IMR-90 (cell line): ENCODE measurements around the gene FBXO17. TPM values are rescaled to one million over a fixed set of nuclear protein-coding genes. Genes with fewer than 3 reads are reported as not detected.

Source experiments
- ATAC-seq: fragments of 200-7000 bp; cut with Tn5 transposase; 2 replicates; pipeline ENCODE4 v1.9.1; 2020; ENCODE audit warnings: low read depth, mild to moderate bottlenecking, moderate library complexity
- BruUV-seq: library from RNA; stranded (reverse); fragments of 400-500 nt; replicated peaks from 2 replicates; lab custom pipeline; 2021; lab: Mats Ljungman, UMichigan
- CTCF ChIA-PET: fragments of 300-600 bp; formaldehyde crosslinking; extraction: SDS; loops from one replicate; lab custom pipeline; 2021; ENCODE audit warnings: antibody characterized with exemption; lab: Yijun Ruan, JAX
- POLR2A ChIA-PET: fragments of 300-600 bp; sonication (Branson Sonifier 250); formaldehyde crosslinking; loops from one replicate; lab custom pipeline; 2022; ENCODE audit warnings: antibody characterized with exemption; ENCODE audit not compliant: unreplicated experiment; lab: Charles Lee
- DNase-seq: peaks from one replicate; pipeline ENCODE4 v3.0.0; 2013
- H2AFZ ChIP-seq: replicated peaks from 2 replicates; pipeline ENCODE3; 2013; ENCODE audit warnings: low read length, mild to moderate bottlenecking; ENCODE audit not compliant: poor library complexity
- H2AK5ac ChIP-seq: 2 replicates; pipeline ENCODE4 v1.6.1; 2013; ENCODE audit warnings: low read depth, low read length, inconsistent platforms
- H2AK9ac ChIP-seq: replicated peaks from 2 replicates; pipeline ENCODE3; 2013; ENCODE audit warnings: mild to moderate bottlenecking, low read depth, low read length, moderate library complexity; ENCODE audit not compliant: poor library complexity
- H2BK120ac ChIP-seq: 2 replicates; pipeline ENCODE4 v1.6.1; 2013; ENCODE audit warnings: low read depth, low read length, inconsistent platforms
- H2BK15ac ChIP-seq: 3 replicates; pipeline ENCODE4 v1.6.1; 2013; ENCODE audit warnings: low read depth, low read length, inconsistent platforms
- H2BK20ac ChIP-seq: 2 replicates; pipeline ENCODE4 v1.6.1; 2013; ENCODE audit warnings: low read depth, mild to moderate bottlenecking, inconsistent platforms, low read length, moderate library complexity
- H2BK5ac ChIP-seq: 2 replicates; pipeline ENCODE4 v1.6.1; 2013; ENCODE audit warnings: mild to moderate bottlenecking, low read depth, low read length, inconsistent platforms; ENCODE audit not compliant: poor library complexity, severe bottlenecking
- H3K14ac ChIP-seq: replicated peaks from 2 replicates; pipeline ENCODE4 v1.6.1; 2013; ENCODE audit warnings: low read depth, low read length, inconsistent platforms
- H3K18ac ChIP-seq: 2 replicates; pipeline ENCODE4 v1.6.1; 2013; ENCODE audit warnings: low read depth, low read length, control low read depth
- H3K23ac ChIP-seq: 2 replicates; pipeline ENCODE4 v1.6.1; 2013; ENCODE audit warnings: low read depth, low read length, inconsistent platforms
- H3K27ac ChIP-seq: 2 replicates; pipeline ENCODE4 v1.5.1; 2013; ENCODE audit warnings: mild to moderate bottlenecking, control low read depth, low read length; ENCODE audit not compliant: insufficient read depth
- H3K27me3 ChIP-seq: 2 replicates; pipeline ENCODE4 v1.6.1; 2013; ENCODE audit warnings: low read length; ENCODE audit not compliant: control insufficient read depth, insufficient read depth
- H3K36me3 ChIP-seq: 2 replicates; pipeline ENCODE4 v1.6.1; 2013; ENCODE audit warnings: low read length, mixed read lengths; ENCODE audit not compliant: control insufficient read depth, insufficient read depth
- H3K4ac ChIP-seq: 2 replicates; pipeline ENCODE4 v1.6.1; 2013; ENCODE audit warnings: low read depth, low read length, inconsistent platforms
- H3K4me1 ChIP-seq: 2 replicates; pipeline ENCODE4 v1.6.1; 2013; ENCODE audit warnings: low read length, mixed read lengths; ENCODE audit not compliant: control insufficient read depth, insufficient read depth
- H3K4me2 ChIP-seq: 2 replicates; pipeline ENCODE4 v1.6.1; 2013; ENCODE audit warnings: low read depth, mild to moderate bottlenecking, control low read depth, low read length, moderate library complexity
- H3K4me3 ChIP-seq: 2 replicates; pipeline ENCODE4 v1.5.1; 2013; ENCODE audit warnings: low read depth, mild to moderate bottlenecking, control low read depth, low read length, moderate library complexity; ENCODE audit not compliant: insufficient read depth
- H3K56ac ChIP-seq: 2 replicates; pipeline ENCODE4 v1.6.1; 2013; ENCODE audit warnings: low read length, inconsistent platforms; ENCODE audit not compliant: insufficient read depth; ENCODE audit errors: extremely low read depth
- H3K79me1 ChIP-seq, 2 experiments: 2 replicates each; pipeline ENCODE4 v1.6.1; 2013; ENCODE audit warnings: low read length in 2 of 2, inconsistent platforms in 1 of 2, low read depth in 1 of 2
- H3K9ac ChIP-seq: 2 replicates; pipeline ENCODE4 v1.6.1; 2013; ENCODE audit warnings: low read depth, low read length, control low read depth
- H3K9me1 ChIP-seq: 2 replicates; pipeline ENCODE4 v1.6.1; 2013; ENCODE audit warnings: low read length, inconsistent platforms; ENCODE audit not compliant: insufficient read depth
- H3K9me3 ChIP-seq: 2 replicates; pipeline ENCODE4 v1.6.1; 2013; ENCODE audit warnings: low read length; ENCODE audit not compliant: control insufficient read depth, insufficient read depth
- H4K20me1 ChIP-seq: 2 replicates; pipeline ENCODE4 v1.6.1; 2013; ENCODE audit warnings: low read length, inconsistent platforms; ENCODE audit not compliant: insufficient read depth
- H4K5ac ChIP-seq: 2 replicates; pipeline ENCODE4 v1.6.1; 2013; ENCODE audit warnings: mild to moderate bottlenecking, low read depth, low read length, control low read depth
- H4K8ac ChIP-seq, 2 experiments: 2 replicates each; pipeline ENCODE4 v1.6.1; 2013; ENCODE audit warnings: low read depth in 2 of 2, low read length in 2 of 2, control low read depth in 1 of 2, inconsistent platforms in 1 of 2
- H4K91ac ChIP-seq: 2 replicates; pipeline ENCODE4 v1.6.1; 2013; ENCODE audit warnings: low read depth, low read length, inconsistent platforms; ENCODE audit not compliant: insufficient read depth
- CHD1 ChIP-seq: IDR thresholded peaks from 2 replicates; pipeline ENCODE4 v1.6.1; 2012; ENCODE audit warnings: low read depth, low read length, improper control_type of control experiment
- ELK1 ChIP-seq: fragments of 150-350 bp; IDR thresholded peaks from 2 replicates; pipeline ENCODE4 v1.6.1; 2016; ENCODE audit warnings: low read depth, mild to moderate bottlenecking, low read length, moderate library complexity, borderline replicate concordance
- MAFK ChIP-seq: IDR thresholded peaks from 2 replicates; pipeline ENCODE4 v1.6.1; 2012; ENCODE audit warnings: low read depth, low read length, improper control_type of control experiment
- MAZ ChIP-seq: IDR thresholded peaks from 2 replicates; pipeline ENCODE4 v1.6.1; 2012; ENCODE audit warnings: low read depth, mild to moderate bottlenecking, low read length, improper control_type of control experiment, moderate library complexity, borderline replicate concordance
- MXI1 ChIP-seq: IDR thresholded peaks from 2 replicates; pipeline ENCODE4 v1.6.1; 2012; ENCODE audit warnings: low read depth, mild to moderate bottlenecking, low read length, moderate library complexity, borderline replicate concordance
- POLR2A ChIP-seq: IDR thresholded peaks from 2 replicates; pipeline ENCODE4 v1.6.1; 2012; ENCODE audit warnings: mild to moderate bottlenecking, low read depth, low read length
- RCOR1 ChIP-seq: IDR thresholded peaks from 2 replicates; pipeline ENCODE4 v1.6.1; 2012; ENCODE audit warnings: mild to moderate bottlenecking, low read length, improper control_type of control experiment; ENCODE audit not compliant: insufficient replicate concordance
- RFX5 ChIP-seq: IDR thresholded peaks from 2 replicates; pipeline ENCODE4 v1.8.0; 2012; ENCODE audit warnings: low read depth, mild to moderate bottlenecking, low read length, moderate library complexity
- SMC3 ChIP-seq: fragments of 150-350 bp; IDR thresholded peaks from 2 replicates; pipeline ENCODE4 v1.6.1; 2016; ENCODE audit warnings: low read depth, mild to moderate bottlenecking, antibody characterized with exemption, low read length, moderate library complexity
- USF2 ChIP-seq: fragments of 150-350 bp; IDR thresholded peaks from 2 replicates; pipeline ENCODE4 v1.6.1; 2017; ENCODE audit warnings: mild to moderate bottlenecking, antibody characterized with exemption, low read length, low read depth
- WGBS, 2 experiments: methylation state at CpG; one replicate each; pipeline versions ENCODE4 v1.1.5 to v1.1.7; 2013; ENCODE audit warnings: missing lambda C conversion rate in 2 of 2; ENCODE audit not compliant: insufficient read length in 1 of 2; ENCODE audit errors: extremely low coverage in 2 of 2; 5-methylcytosine and 5-hydroxymethylcytosine counted together
- dilution Hi-C: fragments of 300-500 bp; cut with HindIII; formaldehyde crosslinking; loops from one replicate; pipeline ENCODE4 v1.14.3; 2018; ENCODE audit warnings: low sequenced_read_pairs; ENCODE audit not compliant: unreplicated experiment
- in situ Hi-C: fragments of 300-500 bp; cut with MboI; formaldehyde crosslinking; loops from 3 replicates; pipeline ENCODE4 v1.14.3; 2019; ENCODE audit warnings: low sequenced_read_pairs, inconsistent platforms, mixed read lengths
- intact Hi-C: fragments of 100-400 bp; cut with micrococcal nuclease; formaldehyde crosslinking; loops from 2 replicates; pipeline ENCODE4 v1.10.0; 2022
- polyA plus RNA-seq, 3 experiments: library from polyadenylated mRNA; depleted of rRNA; stranded (reverse); fragments of >200 nt; gene quantifications; 2 replicates each; pipeline ENCODE4 v1.2.3, GENCODE V29; 2012; ENCODE audit warnings: low replicate concordance in 1 of 3
- total RNA-seq: library from RNA; depleted of rRNA; stranded (reverse); fragments of >200 nt; gene quantifications from 2 replicates; pipeline ENCODE4 v1.2.3, GENCODE V29; 2012

The FBXO17 gene
- total and polyA plus RNA-seq, 2 of the 4 experiments (the other 2 are of a cell fraction) = 10.8 to 20.7 TPM

- Histone ChIP-seq H4K5ac (no peak overlapping the region), H3K79me1 (no peaks in the 10 kb centered on the region), H4K91ac (no peak overlapping the region), H3K23ac (no peak overlapping the region), H2BK5ac (no peak overlapping the region), H3K9me1 (no peaks in the 10 kb centered on the region), H3K4me3 (no peak overlapping the region), H2AK9ac (no peak overlapping the region), H3K56ac (no peak overlapping the region), H3K14ac (no peak overlapping the region), H3K4me1 (no peaks in the 10 kb centered on the region), H3K4me2 (no peak overlapping the region), H4K20me1 (no peaks in the 10 kb centered on the region), H3K27ac (no peak overlapping the region), H3K9me3 (no peaks in the 10 kb centered on the region), H3K9ac (no peak overlapping the region), H2AFZ (no peak overlapping the region), H2AK5ac (no peak overlapping the region), H4K8ac (no peak overlapping the region), H3K36me3 (no peaks in the 10 kb centered on the region), H2BK20ac (no peak overlapping the region), H3K18ac (no peak overlapping the region), H3K27me3 (peaks cover 19% of the 10 kb centered on the region), H3K4ac (no peak overlapping the region), H2BK15ac (no peak overlapping the region), H2BK120ac (no peak overlapping the region)
- no peak for TF ChIP-seq MAZ
- TF ChIP-seq MXI1 = no peak
- TF ChIP-seq ELK1 = no peak
- TF ChIP-seq CHD1 = no peak
- no peak for TF ChIP-seq USF2
- no peak for TF ChIP-seq RCOR1
- TF ChIP-seq SMC3 = no peak
- TF ChIP-seq MAFK = no peak
- TF ChIP-seq RFX5 = no peak
- no peak for TF ChIP-seq POLR2A
- dilution Hi-C loops = no loop called here
- in situ Hi-C loops = no loop called here
- ChIA-PET POLR2A (no interaction called here), CTCF (no interaction called here)
- ATAC-seq (no peak), DNase-seq (no peak)
- no TSS peak for BruUV-seq
- intact Hi-C loops = no loop called here
- 0% methylated on average over 1 of the region's 3 CpGs; no CpG with 5 or more reads in 1 of the 2 experiments for WGBS, 2 experiments
Observed at GRCh38 chr19:39007096-39007495, 31.6 kb upstream of the FBXO17 start.
